Cardiac muscle cell (in vitro differentiated cells and primary cell): Measurements from ENCODE around the gene TMEM232. TPM values are rescaled to one million over a fixed set of nuclear protein-coding genes. Genes with fewer than 3 reads are reported as not detected.
"Not testable (repeated sequence)": the region's sequence is repeated elsewhere in the genome, so short reads cannot be mapped to it uniquely, and the experiment has no call there.

Source experiments
- DNase-seq, 2 donors: peaks; one replicate each; pipeline versions ENCODE4 v3.0.0 to v3.0.0-alpha.2; 2010 to 2017; ENCODE audit warnings: low read depth in 1 of 2, low spot score in 1 of 2
- H3K27ac ChIP-seq: fragments of 200-600 bp; sonication (generic); 2 replicates; pipeline ENCODE4 v1.5.1; 2016
- H3K27me3 ChIP-seq: fragments of 200-600 bp; sonication (generic); 2 replicates; pipeline ENCODE4 v1.6.0; 2016; ENCODE audit warnings: control low read depth
- H3K36me3 ChIP-seq: fragments of 200-600 bp; sonication (generic); 2 replicates; pipeline ENCODE4 v1.5.1; 2016; ENCODE audit warnings: control low read depth
- H3K4me1 ChIP-seq: fragments of 200-600 bp; sonication (generic); 2 replicates; pipeline ENCODE4 v1.8.1; 2017; ENCODE audit warnings: low read depth, mild to moderate bottlenecking, mixed run types
- H3K4me3 ChIP-seq: fragments of 200-600 bp; sonication (generic); 2 replicates; pipeline ENCODE4 v1.5.1; 2016; ENCODE audit warnings: mild to moderate bottlenecking
- H3K9me3 ChIP-seq: fragments of 200-600 bp; sonication (generic); 2 replicates; pipeline ENCODE4 v1.5.1; 2017; ENCODE audit warnings: low read depth, mild to moderate bottlenecking, control low read depth
- polyA plus RNA-seq: library from polyadenylated mRNA; unstranded; fragments of >200 nt; fragmentation: Nextera tagmentation; extraction: Ambion mirVana; gene quantifications from 2 replicates; pipeline ENCODE4 v1.2.1, GENCODE V29; 2016
- total RNA-seq: library from RNA; depleted of rRNA; stranded (reverse); fragments of >200 nt; gene quantifications from 2 replicates; pipeline ENCODE4 v1.2.3, GENCODE V29; 2016
- TF ChIP-seq, protein P1 (sequence below): IDR thresholded peaks from 2 replicates; pipeline ENCODE4 v1.5.1; 2012; ENCODE audit warnings: low read depth, mild to moderate bottlenecking, low read length

Gene TMEM232
- total and polyA plus RNA-seq, 2 experiments from 2014 or later, result 2.5 to 7.0 TPM

DNA sequence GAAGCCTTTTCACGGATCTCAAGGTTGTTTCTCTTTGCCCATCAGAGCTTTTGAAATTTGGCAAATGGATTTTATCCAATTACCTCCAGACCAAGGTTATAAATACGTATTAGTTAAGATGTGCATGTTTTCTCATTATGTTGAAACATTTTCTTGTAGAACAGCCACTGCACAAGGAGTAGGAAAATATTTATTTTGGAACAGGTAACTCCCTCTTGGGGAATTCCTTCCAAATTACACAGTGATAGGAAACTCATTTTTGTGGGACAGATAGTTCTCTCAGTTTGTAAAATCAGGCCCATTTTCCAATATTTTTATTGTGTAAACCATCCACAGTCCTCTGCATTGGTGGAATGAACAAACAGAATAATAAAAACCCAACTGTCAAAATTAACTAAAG lies 23.0 kb downstream of the TMEM232 start:
- Histone ChIP-seq H3K36me3 (no peaks in the 10 kb centered on the region), H3K4me1 (no peaks in the 10 kb centered on the region), H3K27me3 (peaks cover 8% of the 10 kb centered on the region), H3K9me3 (no peaks in the 10 kb centered on the region), H3K27ac (no peak overlapping the region), H3K4me3 (no peak overlapping the region)
- DNase-seq, result no peak
- TF ChIP-seq, protein P1, sequence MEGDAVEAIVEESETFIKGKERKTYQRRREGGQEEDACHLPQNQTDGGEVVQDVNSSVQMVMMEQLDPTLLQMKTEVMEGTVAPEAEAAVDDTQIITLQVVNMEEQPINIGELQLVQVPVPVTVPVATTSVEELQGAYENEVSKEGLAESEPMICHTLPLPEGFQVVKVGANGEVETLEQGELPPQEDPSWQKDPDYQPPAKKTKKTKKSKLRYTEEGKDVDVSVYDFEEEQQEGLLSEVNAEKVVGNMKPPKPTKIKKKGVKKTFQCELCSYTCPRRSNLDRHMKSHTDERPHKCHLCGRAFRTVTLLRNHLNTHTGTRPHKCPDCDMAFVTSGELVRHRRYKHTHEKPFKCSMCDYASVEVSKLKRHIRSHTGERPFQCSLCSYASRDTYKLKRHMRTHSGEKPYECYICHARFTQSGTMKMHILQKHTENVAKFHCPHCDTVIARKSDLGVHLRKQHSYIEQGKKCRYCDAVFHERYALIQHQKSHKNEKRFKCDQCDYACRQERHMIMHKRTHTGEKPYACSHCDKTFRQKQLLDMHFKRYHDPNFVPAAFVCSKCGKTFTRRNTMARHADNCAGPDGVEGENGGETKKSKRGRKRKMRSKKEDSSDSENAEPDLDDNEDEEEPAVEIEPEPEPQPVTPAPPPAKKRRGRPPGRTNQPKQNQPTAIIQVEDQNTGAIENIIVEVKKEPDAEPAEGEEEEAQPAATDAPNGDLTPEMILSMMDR, result no peak

DNA sequence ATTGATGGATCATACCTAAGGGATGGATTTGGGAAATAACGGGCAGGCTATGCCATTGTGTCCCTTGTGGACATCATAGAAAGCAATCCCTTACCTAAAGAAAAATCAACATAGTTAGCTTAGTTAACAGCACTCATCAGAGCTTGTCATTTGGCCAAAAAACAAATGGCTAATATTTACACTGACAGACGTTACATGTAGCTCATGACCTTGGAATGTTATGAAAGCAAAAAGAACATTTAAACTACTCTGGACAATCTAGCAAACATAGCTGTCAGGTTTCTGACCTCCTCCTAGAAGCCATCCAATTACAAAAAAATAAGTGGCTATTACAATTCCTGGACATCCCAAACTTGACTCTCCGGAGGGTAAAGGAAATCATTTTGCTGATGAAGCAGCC lies 23.8 kb downstream of the TMEM232 start:
- Histone ChIP-seq H3K4me3 (no peak overlapping the region), H3K27me3 (peaks cover 8% of the 10 kb centered on the region), H3K4me1 (no peaks in the 10 kb centered on the region), H3K9me3 (no peaks in the 10 kb centered on the region), H3K36me3 (no peaks in the 10 kb centered on the region), H3K27ac (no peak overlapping the region)
- DNase-seq, result no peak
- TF ChIP-seq, protein P1, result no peak

DNA sequence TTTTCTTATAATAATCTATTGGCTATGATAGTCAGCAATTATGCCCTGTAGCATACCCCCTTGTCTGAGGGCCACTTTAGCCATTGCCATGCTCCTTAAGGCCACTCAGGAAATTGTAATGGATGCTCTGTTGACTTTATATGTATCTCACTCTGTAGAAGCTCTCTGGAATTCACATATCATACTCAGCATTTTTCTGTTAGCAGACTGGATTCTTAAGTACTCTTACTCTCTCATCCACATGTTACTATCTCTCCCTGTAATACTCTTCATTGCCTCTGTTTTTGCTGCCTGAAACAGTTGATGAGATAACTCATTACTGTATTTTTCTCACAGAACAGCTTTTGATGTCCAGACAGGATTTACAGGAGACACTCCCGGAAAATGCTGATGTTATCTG lies 24.2 kb downstream of the TMEM232 start:
- TF ChIP-seq, protein P1, result no peak
- H3K27ac ChIP-seq, result no peak overlapping the region
- H3K27me3 ChIP-seq, result peaks cover 8% of the 10 kb centered on the region
- H3K36me3 ChIP-seq, result no peaks in the 10 kb centered on the region
- no peaks in the 10 kb centered on the region for H3K4me1 ChIP-seq
- no peak overlapping the region for H3K4me3 ChIP-seq
- H3K9me3 ChIP-seq, result no peaks in the 10 kb centered on the region
- DNase-seq, result no peak

DNA sequence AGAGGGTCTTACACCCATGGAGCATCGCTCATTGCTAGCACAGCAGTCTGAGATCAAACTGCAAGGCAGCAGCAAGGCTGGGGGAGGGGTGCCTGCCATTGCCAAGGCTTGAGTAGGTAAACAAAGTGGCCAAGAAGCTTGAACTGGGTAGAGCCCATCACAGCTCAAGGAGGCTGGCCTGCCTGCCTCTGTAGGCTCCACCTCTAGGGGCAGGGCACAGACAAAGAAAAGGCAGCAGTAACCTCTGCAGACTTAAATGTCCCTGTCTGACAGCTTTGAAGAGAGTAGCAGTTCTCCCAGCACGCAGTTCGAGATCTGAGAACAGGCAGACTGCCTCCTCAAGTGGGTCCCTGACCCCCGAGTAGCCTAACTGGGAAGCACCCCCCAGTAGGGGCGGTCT lies 33.8 kb downstream of the TMEM232 start:
- not testable (repeated sequence) for H3K4me1 ChIP-seq, H3K9me3 ChIP-seq, DNase-seq, H3K27ac ChIP-seq, H3K36me3 ChIP-seq, H3K27me3 ChIP-seq, H3K4me3 ChIP-seq

DNA sequence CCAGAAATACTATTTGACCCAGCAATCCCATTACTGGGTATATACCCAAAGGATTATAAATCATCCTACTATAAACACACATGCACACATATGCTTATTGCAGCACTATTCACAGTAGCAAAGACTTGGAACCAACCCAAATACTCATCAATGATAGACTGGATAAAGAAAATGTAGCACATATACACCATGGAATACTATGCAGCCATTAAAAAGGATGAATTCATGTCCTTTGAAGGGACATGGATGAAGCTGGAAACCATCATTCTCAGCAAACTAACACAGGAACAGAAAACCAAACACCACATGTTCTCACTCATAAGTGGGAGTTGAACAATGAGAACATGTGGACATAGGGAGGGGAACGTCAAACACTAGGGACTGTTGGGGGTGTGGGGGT lies 35.9 kb downstream of the TMEM232 start:
- H3K4me3 ChIP-seq, H3K9me3 ChIP-seq, H3K36me3 ChIP-seq, H3K27me3 ChIP-seq, H3K27ac ChIP-seq, DNase-seq, H3K4me1 ChIP-seq: not testable (repeated sequence)

DNA sequence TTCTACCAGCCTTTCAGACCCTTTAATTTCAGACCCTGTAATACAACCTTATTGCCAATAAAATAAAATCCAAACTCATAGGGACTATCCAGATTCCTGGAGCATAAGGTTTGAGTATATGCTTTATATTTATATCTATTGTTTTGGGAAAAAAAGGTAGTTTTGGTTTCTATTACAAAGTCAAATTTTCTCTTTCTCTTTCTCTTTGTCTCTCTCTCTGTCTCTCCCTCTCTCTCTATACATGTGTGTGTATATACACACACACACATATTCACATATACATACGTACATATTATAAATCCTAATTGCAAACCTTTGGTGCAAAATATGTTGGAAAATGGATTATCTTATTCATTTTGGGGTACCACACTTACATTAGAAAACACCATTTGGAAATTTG lies 39.0 kb downstream of the TMEM232 start:
- Histone ChIP-seq H3K4me1 (no peaks in the 10 kb centered on the region), H3K27ac (no peak overlapping the region), H3K9me3 (no peaks in the 10 kb centered on the region), H3K27me3 (no peaks in the 10 kb centered on the region), H3K4me3 (no peak overlapping the region), H3K36me3 (no peaks in the 10 kb centered on the region)
- TF ChIP-seq, protein P1, result no peak
- no peak for DNase-seq

DNA sequence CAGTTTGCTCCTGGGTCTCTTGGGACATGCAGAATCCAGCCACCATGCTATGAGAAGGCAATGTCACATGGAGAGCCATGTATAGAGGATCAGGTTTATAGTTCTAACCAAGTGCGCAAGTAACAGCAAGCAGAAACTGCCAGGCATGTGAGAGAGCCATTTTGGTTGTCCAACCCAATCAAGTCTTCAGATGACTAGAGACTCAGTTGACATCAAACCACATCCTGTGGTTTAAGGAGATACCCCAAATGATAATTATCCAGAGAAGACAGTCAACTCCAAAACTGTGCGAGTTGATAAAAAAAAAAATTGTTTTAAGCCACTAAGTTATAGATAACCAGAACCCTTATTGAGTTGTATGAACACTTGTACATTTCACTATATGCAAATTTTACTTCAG lies 40.2 kb downstream of the TMEM232 start:
- H3K27me3 ChIP-seq, result no peaks in the 10 kb centered on the region
- TF ChIP-seq, protein P1, result no peak
- H3K4me1 ChIP-seq, result no peaks in the 10 kb centered on the region
- no peak overlapping the region for H3K27ac ChIP-seq
- no peaks in the 10 kb centered on the region for H3K9me3 ChIP-seq
- H3K36me3 ChIP-seq, result no peaks in the 10 kb centered on the region
- no peak overlapping the region for H3K4me3 ChIP-seq
- no peak for DNase-seq
